Stimulated activated CD4-positive, alpha-beta T cell treated with anti-CD3 and anti-CD28 coated beads, TNF-alpha, amount 100 ng/mL, for 4 hours (primary cell): ENCODE results near the gene STH.

ENCODE experiments used
- DNase-seq, 3 experiments: peaks; one replicate each; pipeline ENCODE4 v3.0.0-alpha.2; 2020; ENCODE audit warnings: low read depth in 3 of 3

STH gene

GRCh38 chr17:46026166-46027047 is 27.4 kb downstream of the STH start:
- no peak for DNase-seq

- no peak for DNase-seq
Observed at GRCh38 chr17:46027048-46027975, 28.3 kb downstream of the STH start.

GRCh38 chr17:46027976-46028325 is 28.9 kb downstream of the STH start:
- no peak for DNase-seq

- DNase-seq, result no peak
Observed at GRCh38 chr17:46028374-46028773, 29.3 kb downstream of the STH start.

GRCh38 chr17:46028981-46029565 is 30.0 kb downstream of the STH start:
- no peak for DNase-seq

DNA sequence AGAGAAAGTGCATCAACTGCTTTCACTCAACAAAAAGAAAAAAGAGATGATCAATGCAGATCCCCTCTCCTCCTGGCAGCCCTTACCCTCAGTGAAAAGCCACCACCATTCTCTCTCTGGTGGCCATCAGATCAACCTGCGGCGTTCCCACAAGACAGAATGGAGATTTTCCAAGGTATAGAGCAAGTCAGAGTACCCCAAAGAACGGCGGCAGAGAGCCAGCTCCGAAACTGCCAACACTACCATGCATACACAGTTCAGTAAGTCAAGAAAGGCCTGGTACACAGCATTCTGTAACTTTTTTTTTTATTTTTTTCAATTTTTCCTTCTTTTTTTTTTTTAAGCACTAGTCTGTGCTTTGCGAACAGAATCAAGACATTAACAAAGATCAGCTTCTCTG is 30.6 kb downstream of the STH start:
- DNase-seq, result no peak

DNA sequence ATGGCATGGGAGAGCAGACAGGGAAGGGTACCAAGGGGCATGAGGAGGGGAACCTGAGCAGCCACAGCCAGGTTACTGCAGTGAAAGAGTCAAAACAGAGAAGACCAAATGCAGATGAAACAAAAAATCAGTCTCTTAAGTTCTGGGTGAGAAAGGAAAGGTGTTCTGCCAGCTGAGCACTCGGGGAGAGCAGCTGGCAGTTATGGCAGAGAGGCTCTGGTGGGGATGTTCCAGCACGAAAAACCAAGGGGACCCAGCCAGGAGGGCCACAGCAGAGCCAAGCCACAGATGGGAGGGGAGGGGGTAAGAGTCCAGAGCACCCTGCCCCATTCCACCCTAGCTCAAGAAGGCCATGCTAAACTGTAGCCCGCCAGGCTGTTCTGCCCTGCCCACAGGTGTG is 31.7 kb downstream of the STH start:
- DNase-seq, result no peak

- no peak for DNase-seq
Observed at GRCh38 chr17:46031440-46031839, 32.4 kb downstream of the STH start.

GRCh38 chr17:46031920-46032319 is 32.9 kb downstream of the STH start:
- no peak for DNase-seq

- DNase-seq, result no peak
Observed at GRCh38 chr17:46032909-46033308, 33.9 kb downstream of the STH start.

GRCh38 chr17:46033392-46033791 is 34.3 kb downstream of the STH start:
- no peak for DNase-seq

DNA sequence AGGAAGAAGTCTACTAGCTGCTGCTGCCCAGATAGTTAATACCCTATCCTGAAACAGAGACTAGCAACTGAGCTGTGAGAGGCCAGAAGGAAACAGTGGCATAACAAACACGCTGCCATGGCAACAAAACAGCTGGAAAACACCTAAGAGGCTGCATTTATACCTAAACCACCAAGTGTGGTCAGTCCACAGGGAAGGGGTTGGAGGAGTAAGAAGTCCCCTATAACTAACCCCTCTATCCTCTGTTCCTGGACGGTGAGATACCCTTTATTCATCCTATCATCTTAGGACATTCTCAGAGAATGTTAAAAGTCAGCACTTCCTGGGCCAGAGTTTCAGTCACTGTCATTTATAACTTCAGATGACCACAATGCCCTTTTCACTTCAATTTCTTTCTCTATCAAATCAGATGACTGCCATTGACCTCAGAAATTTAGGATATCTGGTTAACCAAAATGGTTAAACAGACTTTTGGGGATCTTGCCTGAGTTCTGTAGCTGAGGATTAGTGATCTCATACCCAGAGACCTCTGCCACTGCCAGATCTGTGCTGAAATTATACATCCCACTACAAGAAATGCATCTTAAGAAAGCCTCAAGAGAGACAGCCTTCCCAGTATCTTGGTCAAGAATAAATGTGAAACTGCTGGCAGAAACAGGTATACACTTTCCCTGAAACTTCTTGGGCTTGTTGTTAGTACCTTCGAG is 36.2 kb downstream of the STH start:
- DNase-seq, result no peak

GRCh38 chr17:46036491-46036890 is 37.4 kb downstream of the STH start:
- DNase-seq, result no peak

DNA sequence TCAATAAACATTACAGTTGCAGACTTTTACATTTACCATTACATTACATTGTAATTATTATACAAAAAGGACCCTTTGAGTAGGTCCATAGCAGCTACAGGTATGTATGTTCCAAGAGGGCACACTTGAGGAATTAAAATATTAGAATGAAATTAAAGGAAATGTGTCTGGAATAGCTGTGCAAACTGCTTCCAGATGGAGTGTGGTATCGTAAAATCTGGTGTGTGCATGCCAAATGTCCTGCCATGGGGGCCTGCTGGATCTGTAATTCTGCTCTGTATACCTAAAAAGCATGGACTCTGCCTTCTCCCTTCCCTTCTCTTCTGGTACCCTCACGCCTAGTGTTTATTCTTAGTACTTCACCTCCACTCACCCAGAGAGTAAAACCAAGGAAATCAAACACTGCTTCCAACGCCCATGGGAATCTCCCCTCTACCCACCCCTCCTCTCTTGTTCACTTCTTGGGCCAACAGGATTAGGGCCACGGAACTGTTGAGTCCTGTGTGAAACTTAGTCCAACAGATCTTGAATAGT is 38.7 kb downstream of the STH start:
- DNase-seq, result no peak

- no peak for DNase-seq
Observed at GRCh38 chr17:46038414-46038813, 39.4 kb downstream of the STH start.

DNA sequence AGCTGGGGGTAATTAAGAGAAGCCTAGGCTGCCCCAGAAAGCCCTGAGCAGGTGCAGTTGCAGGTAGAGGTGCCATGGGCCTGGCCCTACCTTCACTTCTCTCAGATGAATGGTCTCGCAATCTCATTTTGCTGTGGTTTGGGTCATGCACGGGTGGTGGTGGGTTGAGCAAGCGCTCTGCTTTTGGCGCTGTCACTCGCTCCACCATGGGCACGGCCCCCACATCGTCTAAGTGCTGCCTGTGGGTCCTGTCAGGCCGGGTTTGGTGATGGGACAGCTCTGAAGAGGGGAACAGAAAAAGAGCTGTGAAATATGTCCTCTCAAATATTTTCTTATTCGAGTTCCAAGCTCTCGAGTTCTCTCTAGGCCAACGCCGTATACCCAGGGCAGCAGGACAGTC is 39.9 kb downstream of the STH start:
- DNase-seq, result no peak

- no peak for DNase-seq
Observed at GRCh38 chr17:46039592-46040186, 40.6 kb downstream of the STH start.

GRCh38 chr17:46042246-46042645 is 43.2 kb downstream of the STH start:
- no peak for DNase-seq

DNA sequence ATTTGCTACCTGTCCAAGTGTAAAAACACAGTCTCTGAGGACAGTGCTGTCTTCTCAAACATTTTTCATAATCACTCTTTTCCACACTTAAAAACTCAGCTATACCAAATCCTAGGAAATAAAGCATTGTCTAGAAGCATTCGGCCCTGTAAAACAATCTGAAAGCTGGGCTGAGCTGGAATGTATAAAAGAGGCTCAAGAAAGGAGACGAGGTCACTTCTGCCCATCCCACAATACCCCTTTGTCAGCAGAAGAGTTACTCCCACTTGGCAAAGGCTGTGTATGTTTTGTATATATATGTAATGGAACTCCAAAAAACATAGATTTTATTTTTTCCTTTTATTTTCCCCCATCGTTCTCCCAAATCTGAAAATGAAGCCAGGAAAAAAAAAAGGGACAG is 43.9 kb downstream of the STH start:
- DNase-seq, result no peak

DNA sequence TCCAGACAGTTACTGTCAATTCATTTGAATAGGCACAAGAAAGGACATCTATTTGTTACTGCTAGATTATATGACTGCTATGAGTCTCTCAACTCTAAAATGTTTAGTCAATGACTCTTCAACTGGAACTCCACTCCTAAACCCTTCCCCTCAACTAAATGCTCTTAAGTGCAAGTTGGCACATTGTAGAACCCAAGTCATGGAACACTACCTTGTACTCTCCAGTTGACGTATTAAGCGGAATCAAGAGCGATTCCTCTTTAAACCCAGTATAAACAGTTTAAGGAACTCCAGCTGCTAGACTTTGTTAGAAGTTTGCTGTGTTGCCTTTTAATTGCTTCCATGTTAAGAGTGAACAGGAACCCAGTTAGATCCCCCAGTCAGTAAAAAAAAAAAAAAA is 44.6 kb downstream of the STH start:
- DNase-seq, result no peak

- DNase-seq, result peak in 1 of 3 experiments; percentile 34
Observed at GRCh38 chr17:46044286-46044928, 45.4 kb downstream of the STH start.
